ENCODE measurements around the gene XYLT2. TPM values are rescaled to one million over a fixed set of nuclear protein-coding genes. Genes with fewer than 3 reads are reported as not detected.

The XYLT2 gene
- total and polyA plus RNA-seq, 2 donors (not counting 3 experiments of a cell fraction or from before 2014, with no cell fraction given) = 19.1 to 26.6 TPM

GRCh38 chr17:50319306-50320004 lies 26.5 kb upstream of the XYLT2 start:
- intact Hi-C loops (cut with micrococcal nuclease) = no loop called here
- Histone ChIP-seq H4K20me1 (replicated peaks; ENCODE audit: control insufficient read depth, extremely low read depth, insufficient read depth, low read length) (no peaks in the 10 kb centered on the region), H3K27ac (ENCODE audit: insufficient read depth, low read depth, low read length) (no peak overlapping the region), H3K9me3 (replicated peaks; ENCODE audit: control insufficient read depth, insufficient read depth, low read length) (no peaks in the 10 kb centered on the region), H3K4me3 (replicated peaks in 1 of 3; ENCODE audit: insufficient read depth in 1 of 3, low read depth in 1 of 3, low read length in 3 of 3) (no peak overlapping the region), H3K9me1 (replicated peaks; ENCODE audit: control insufficient read depth, extremely low read depth, insufficient read depth, low read length) (no peaks in the 10 kb centered on the region), H3K27me3 (ENCODE audit: control insufficient read depth in 2 of 2, insufficient read depth in 2 of 2, low read length in 2 of 2) (peaks cover 17 to 26% of the 10 kb centered on the region in 2 experiments), H3K4me2 (ENCODE audit: insufficient read depth, low read length) (no peak overlapping the region), H3K4me1 (ENCODE audit: control insufficient read depth, extremely low read depth, insufficient read depth, low read length) (no peaks in the 10 kb centered on the region), H3K79me2 (ENCODE audit: control insufficient read depth, insufficient read depth, low read length) (no peaks in the 10 kb centered on the region), H3K36me3 (ENCODE audit: control insufficient read depth in 2 of 2, extremely low read depth in 1 of 2, insufficient read depth in 2 of 2, low read length in 2 of 2) (no peaks in the 10 kb centered on the region), H3K9ac (replicated peaks; ENCODE audit: extremely low read depth, insufficient read depth, low read length) (no peak overlapping the region), H2AFZ (ENCODE audit: low read depth, low read length) (no peak overlapping the region)
- TF ChIP-seq CTCF (IDR thresholded peaks at IDR 0.05; ENCODE audit: extremely low read depth in 1 of 2, insufficient read depth in 1 of 2, low read depth in 1 of 2, low read length in 2 of 2) (no peak), GATA2 (IDR thresholded peaks at IDR 0.05; ENCODE audit: insufficient read depth, insufficient read length, low read depth, low read length) (no peak), POLR2A (IDR thresholded peaks at IDR 0.05; ENCODE audit: low read depth, low read length) (no peak), MYC (IDR thresholded peaks at IDR 0.05; ENCODE audit: low read depth, low read length) (no peak), JUN (IDR thresholded peaks at IDR 0.05; ENCODE audit: borderline replicate concordance, insufficient read depth, insufficient read length, low read depth) (no peak), FOS (IDR thresholded peaks at IDR 0.05; ENCODE audit: borderline replicate concordance, insufficient read depth, low read length) (no peak), POLR2AphosphoS5 (IDR thresholded peaks at IDR 0.05; ENCODE audit: insufficient read depth, low read depth, low read length) (no peak), EZH2 (IDR thresholded peaks at IDR 0.05; ENCODE audit: borderline replicate concordance, low read depth, low read length, severe bottlenecking) (no peak)
- TF ChIP-seq, protein P1, sequence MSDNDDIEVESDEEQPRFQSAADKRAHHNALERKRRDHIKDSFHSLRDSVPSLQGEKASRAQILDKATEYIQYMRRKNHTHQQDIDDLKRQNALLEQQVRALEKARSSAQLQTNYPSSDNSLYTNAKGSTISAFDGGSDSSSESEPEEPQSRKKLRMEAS (IDR thresholded peaks at IDR 0.05; ENCODE audit: insufficient read depth, insufficient read length) = no peak
- POLR2A ChIA-PET = no interaction called here
- dilution Hi-C loops (cut with MboI; ENCODE audit: extremely low pct_ligation_motif_present, low sequenced_read_pairs) = no loop called here
- DNase-seq (ENCODE audit: low read depth, low spot score) (no peak), FAIRE-seq (no peak)
- no TSS peak for BruUV-seq (replicated peaks)
- CTCF ChIA-PET = interaction anchor here (0.9 to 1.8 kb wide), 3 partner anchors 10 to 119 kb away, joined by 3 to 6 read pairs (median 3); no protein-coding TSS in a partner anchor
